IMR-90 (cell line): ENCODE results near the gene NRXN2. TPM values are rescaled to one million over a fixed set of nuclear protein-coding genes. Genes with fewer than 3 reads are reported as not detected.

Experiments
- ATAC-seq: fragments of 200-7000 bp; cut with Tn5 transposase; 2 replicates; pipeline ENCODE4 v1.9.1; 2020; ENCODE audit warnings: low read depth, mild to moderate bottlenecking, moderate library complexity
- BruUV-seq: library from RNA; stranded (reverse); fragments of 400-500 nt; replicated peaks from 2 replicates; lab custom pipeline; 2021; lab: Mats Ljungman, UMichigan
- CTCF ChIA-PET: fragments of 300-600 bp; formaldehyde crosslinking; extraction: SDS; loops from one replicate; lab custom pipeline; 2021; ENCODE audit warnings: antibody characterized with exemption; lab: Yijun Ruan, JAX
- POLR2A ChIA-PET: fragments of 300-600 bp; sonication (Branson Sonifier 250); formaldehyde crosslinking; loops from one replicate; lab custom pipeline; 2022; ENCODE audit warnings: antibody characterized with exemption; ENCODE audit not compliant: unreplicated experiment; lab: Charles Lee
- DNase-seq: peaks from one replicate; pipeline ENCODE4 v3.0.0; 2013
- H2AFZ ChIP-seq: replicated peaks from 2 replicates; pipeline ENCODE3; 2013; ENCODE audit warnings: low read length, mild to moderate bottlenecking; ENCODE audit not compliant: poor library complexity
- H2AK5ac ChIP-seq: 2 replicates; pipeline ENCODE4 v1.6.1; 2013; ENCODE audit warnings: low read depth, low read length, inconsistent platforms
- H2AK9ac ChIP-seq: replicated peaks from 2 replicates; pipeline ENCODE3; 2013; ENCODE audit warnings: mild to moderate bottlenecking, low read depth, low read length, moderate library complexity; ENCODE audit not compliant: poor library complexity
- H2BK120ac ChIP-seq: 2 replicates; pipeline ENCODE4 v1.6.1; 2013; ENCODE audit warnings: low read depth, low read length, inconsistent platforms
- H2BK15ac ChIP-seq: 3 replicates; pipeline ENCODE4 v1.6.1; 2013; ENCODE audit warnings: low read depth, low read length, inconsistent platforms
- H2BK20ac ChIP-seq: 2 replicates; pipeline ENCODE4 v1.6.1; 2013; ENCODE audit warnings: low read depth, mild to moderate bottlenecking, inconsistent platforms, low read length, moderate library complexity
- H2BK5ac ChIP-seq: 2 replicates; pipeline ENCODE4 v1.6.1; 2013; ENCODE audit warnings: mild to moderate bottlenecking, low read depth, low read length, inconsistent platforms; ENCODE audit not compliant: poor library complexity, severe bottlenecking
- H3K14ac ChIP-seq: replicated peaks from 2 replicates; pipeline ENCODE4 v1.6.1; 2013; ENCODE audit warnings: low read depth, low read length, inconsistent platforms
- H3K18ac ChIP-seq: 2 replicates; pipeline ENCODE4 v1.6.1; 2013; ENCODE audit warnings: low read depth, low read length, control low read depth
- H3K23ac ChIP-seq: 2 replicates; pipeline ENCODE4 v1.6.1; 2013; ENCODE audit warnings: low read depth, low read length, inconsistent platforms
- H3K27ac ChIP-seq: 2 replicates; pipeline ENCODE4 v1.5.1; 2013; ENCODE audit warnings: mild to moderate bottlenecking, control low read depth, low read length; ENCODE audit not compliant: insufficient read depth
- H3K27me3 ChIP-seq: 2 replicates; pipeline ENCODE4 v1.6.1; 2013; ENCODE audit warnings: low read length; ENCODE audit not compliant: control insufficient read depth, insufficient read depth
- H3K36me3 ChIP-seq: 2 replicates; pipeline ENCODE4 v1.6.1; 2013; ENCODE audit warnings: low read length, mixed read lengths; ENCODE audit not compliant: control insufficient read depth, insufficient read depth
- H3K4ac ChIP-seq: 2 replicates; pipeline ENCODE4 v1.6.1; 2013; ENCODE audit warnings: low read depth, low read length, inconsistent platforms
- H3K4me1 ChIP-seq: 2 replicates; pipeline ENCODE4 v1.6.1; 2013; ENCODE audit warnings: low read length, mixed read lengths; ENCODE audit not compliant: control insufficient read depth, insufficient read depth
- H3K4me2 ChIP-seq: 2 replicates; pipeline ENCODE4 v1.6.1; 2013; ENCODE audit warnings: low read depth, mild to moderate bottlenecking, control low read depth, low read length, moderate library complexity
- H3K4me3 ChIP-seq: 2 replicates; pipeline ENCODE4 v1.5.1; 2013; ENCODE audit warnings: low read depth, mild to moderate bottlenecking, control low read depth, low read length, moderate library complexity; ENCODE audit not compliant: insufficient read depth
- H3K56ac ChIP-seq: 2 replicates; pipeline ENCODE4 v1.6.1; 2013; ENCODE audit warnings: low read length, inconsistent platforms; ENCODE audit not compliant: insufficient read depth; ENCODE audit errors: extremely low read depth
- H3K79me1 ChIP-seq, 2 experiments: 2 replicates each; pipeline ENCODE4 v1.6.1; 2013; ENCODE audit warnings: low read length in 2 of 2, inconsistent platforms in 1 of 2, low read depth in 1 of 2
- H3K9ac ChIP-seq: 2 replicates; pipeline ENCODE4 v1.6.1; 2013; ENCODE audit warnings: low read depth, low read length, control low read depth
- H3K9me1 ChIP-seq: 2 replicates; pipeline ENCODE4 v1.6.1; 2013; ENCODE audit warnings: low read length, inconsistent platforms; ENCODE audit not compliant: insufficient read depth
- H3K9me3 ChIP-seq: 2 replicates; pipeline ENCODE4 v1.6.1; 2013; ENCODE audit warnings: low read length; ENCODE audit not compliant: control insufficient read depth, insufficient read depth
- H4K20me1 ChIP-seq: 2 replicates; pipeline ENCODE4 v1.6.1; 2013; ENCODE audit warnings: low read length, inconsistent platforms; ENCODE audit not compliant: insufficient read depth
- H4K5ac ChIP-seq: 2 replicates; pipeline ENCODE4 v1.6.1; 2013; ENCODE audit warnings: mild to moderate bottlenecking, low read depth, low read length, control low read depth
- H4K8ac ChIP-seq, 2 experiments: 2 replicates each; pipeline ENCODE4 v1.6.1; 2013; ENCODE audit warnings: low read depth in 2 of 2, low read length in 2 of 2, control low read depth in 1 of 2, inconsistent platforms in 1 of 2
- H4K91ac ChIP-seq: 2 replicates; pipeline ENCODE4 v1.6.1; 2013; ENCODE audit warnings: low read depth, low read length, inconsistent platforms; ENCODE audit not compliant: insufficient read depth
- BHLHE40 ChIP-seq: fragments of 150-350 bp; IDR thresholded peaks from 2 replicates; pipeline ENCODE4 v1.6.1; 2016; ENCODE audit warnings: mild to moderate bottlenecking, low read depth, low read length
- CHD1 ChIP-seq: IDR thresholded peaks from 2 replicates; pipeline ENCODE4 v1.6.1; 2012; ENCODE audit warnings: low read depth, low read length, improper control_type of control experiment
- FOS ChIP-seq: fragments of 150-350 bp; IDR thresholded peaks from 2 replicates; pipeline ENCODE4 v1.6.1; 2016; ENCODE audit warnings: low read depth, low read length
- MAZ ChIP-seq: IDR thresholded peaks from 2 replicates; pipeline ENCODE4 v1.6.1; 2012; ENCODE audit warnings: low read depth, mild to moderate bottlenecking, low read length, improper control_type of control experiment, moderate library complexity, borderline replicate concordance
- MXI1 ChIP-seq: IDR thresholded peaks from 2 replicates; pipeline ENCODE4 v1.6.1; 2012; ENCODE audit warnings: low read depth, mild to moderate bottlenecking, low read length, moderate library complexity, borderline replicate concordance
- NFE2L2 ChIP-seq: fragments of 150-350 bp; IDR thresholded peaks from 2 replicates; pipeline ENCODE4 v1.6.1; 2016; ENCODE audit warnings: low read depth, mild to moderate bottlenecking, low read length
- POLR2A ChIP-seq: IDR thresholded peaks from 2 replicates; pipeline ENCODE4 v1.6.1; 2012; ENCODE audit warnings: mild to moderate bottlenecking, low read depth, low read length
- RCOR1 ChIP-seq: IDR thresholded peaks from 2 replicates; pipeline ENCODE4 v1.6.1; 2012; ENCODE audit warnings: mild to moderate bottlenecking, low read length, improper control_type of control experiment; ENCODE audit not compliant: insufficient replicate concordance
- RFX5 ChIP-seq: IDR thresholded peaks from 2 replicates; pipeline ENCODE4 v1.8.0; 2012; ENCODE audit warnings: low read depth, mild to moderate bottlenecking, low read length, moderate library complexity
- SMC3 ChIP-seq: fragments of 150-350 bp; IDR thresholded peaks from 2 replicates; pipeline ENCODE4 v1.6.1; 2016; ENCODE audit warnings: low read depth, mild to moderate bottlenecking, antibody characterized with exemption, low read length, moderate library complexity
- WGBS, 2 experiments: methylation state at CpG; one replicate each; pipeline versions ENCODE4 v1.1.5 to v1.1.7; 2013; ENCODE audit warnings: missing lambda C conversion rate in 2 of 2; ENCODE audit not compliant: insufficient read length in 1 of 2; ENCODE audit errors: extremely low coverage in 2 of 2; 5-methylcytosine and 5-hydroxymethylcytosine counted together
- dilution Hi-C: fragments of 300-500 bp; cut with HindIII; formaldehyde crosslinking; loops from one replicate; pipeline ENCODE4 v1.14.3; 2018; ENCODE audit warnings: low sequenced_read_pairs; ENCODE audit not compliant: unreplicated experiment
- in situ Hi-C: fragments of 300-500 bp; cut with MboI; formaldehyde crosslinking; loops from 3 replicates; pipeline ENCODE4 v1.14.3; 2019; ENCODE audit warnings: low sequenced_read_pairs, inconsistent platforms, mixed read lengths
- intact Hi-C: fragments of 100-400 bp; cut with micrococcal nuclease; formaldehyde crosslinking; loops from 2 replicates; pipeline ENCODE4 v1.10.0; 2022
- polyA plus RNA-seq, 3 experiments: library from polyadenylated mRNA; depleted of rRNA; stranded (reverse); fragments of >200 nt; gene quantifications; 2 replicates each; pipeline ENCODE4 v1.2.3, GENCODE V29; 2012; ENCODE audit warnings: low replicate concordance in 1 of 3
- total RNA-seq: library from RNA; depleted of rRNA; stranded (reverse); fragments of >200 nt; gene quantifications from 2 replicates; pipeline ENCODE4 v1.2.3, GENCODE V29; 2012
- TF ChIP-seq, protein P1 (sequence below): fragments of 150-350 bp; IDR thresholded peaks from 2 replicates; pipeline ENCODE4 v1.6.1; 2016; ENCODE audit warnings: low read depth, mild to moderate bottlenecking, low read length, moderate library complexity, borderline replicate concordance
- TF ChIP-seq, protein P2 (sequence below): conservative IDR thresholded peaks from 2 replicates; pipeline ENCODE4 v1.5.1; 2012; ENCODE audit warnings: mild to moderate bottlenecking, low read depth, low read length, improper control_type of control experiment

NRXN2 gene
- total and polyA plus RNA-seq, 2 of the 4 experiments (the other 2 are of a cell fraction), result 0.18 to 0.22 TPM

DNA sequence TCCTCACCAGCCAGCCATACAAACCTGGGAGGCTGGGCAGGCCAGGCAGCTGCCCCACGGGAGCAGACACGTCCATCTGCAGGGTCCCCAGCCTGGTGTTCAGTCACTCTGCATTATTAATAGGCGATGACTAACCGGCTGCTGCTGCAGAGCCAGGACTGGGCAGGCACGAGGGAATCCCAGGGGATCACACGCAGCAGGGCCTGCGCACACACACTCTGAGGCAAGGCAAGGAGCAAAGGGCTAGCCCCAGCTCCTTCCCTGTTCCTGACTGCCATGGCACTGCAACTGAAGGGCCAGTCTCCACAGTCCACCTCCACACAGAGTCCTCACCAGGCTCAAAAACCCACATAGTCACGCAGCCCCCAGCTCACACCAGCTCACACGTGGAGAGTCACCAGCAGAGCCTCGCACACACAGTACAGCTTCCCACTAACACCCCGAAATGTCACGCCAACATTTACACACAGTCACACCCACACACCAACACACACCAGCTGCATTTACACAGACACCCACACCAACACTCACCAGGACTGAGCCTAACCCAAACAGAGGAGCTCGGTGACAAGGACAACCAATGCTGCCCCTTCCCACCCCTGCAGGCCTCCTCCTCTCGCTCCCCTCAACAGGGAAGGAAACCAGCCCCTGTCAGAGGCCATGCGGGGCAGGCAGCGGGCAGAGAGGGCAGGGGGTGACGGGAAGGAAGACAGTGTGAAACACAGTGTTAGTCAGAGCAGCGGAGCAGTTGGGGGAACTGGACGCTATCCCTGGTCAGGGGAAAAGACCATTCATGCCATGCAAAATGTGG lies 47.3 kb downstream of the NRXN2 start (continued):
- TF ChIP-seq NFE2L2, result no peak
- TF ChIP-seq FOS, result peak; percentile 59

DNA sequence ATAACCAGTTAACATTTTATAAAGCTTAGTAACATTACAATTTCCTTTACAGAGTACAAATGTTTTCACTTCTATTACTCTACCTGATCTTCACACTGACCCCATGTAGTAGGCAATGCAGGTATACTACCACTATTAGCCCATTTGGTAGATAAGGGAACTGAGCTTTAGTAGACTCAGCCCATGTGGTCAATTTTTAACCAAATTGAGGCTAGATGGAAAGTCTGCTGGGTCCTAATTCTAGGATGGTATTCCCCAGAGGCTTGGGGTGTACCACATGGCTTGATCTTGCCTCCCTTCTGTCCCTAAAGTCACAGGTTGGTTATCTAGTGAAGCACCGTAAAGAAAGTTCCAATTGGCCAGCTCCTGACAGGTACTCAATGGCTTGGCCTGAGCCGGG lies 48.2 kb downstream of the NRXN2 start:
- H2AFZ ChIP-seq, result no peak overlapping the region
- ATAC-seq (no peak), DNase-seq (no peak)
- H3K9me3 ChIP-seq, result peaks cover 5% of the 10 kb centered on the region; the same call in 1 of the 2 replicates
- no peak overlapping the region for H3K56ac ChIP-seq
- H2BK120ac ChIP-seq, result no peak overlapping the region
- H3K27me3 ChIP-seq, result peaks cover 71% of the 10 kb centered on the region
- H3K4ac ChIP-seq, result no peak overlapping the region
- no peak overlapping the region for H4K5ac ChIP-seq
- no peak overlapping the region for H3K27ac ChIP-seq
- H4K8ac ChIP-seq, result no peak overlapping the region
- H2AK5ac ChIP-seq, result no peak overlapping the region
- H3K36me3 ChIP-seq, result no peaks in the 10 kb centered on the region
- H3K23ac ChIP-seq, result no peak overlapping the region
- H3K79me1 ChIP-seq, result no peaks in the 10 kb centered on the region
- intact Hi-C loops, result no loop called here
- H3K4me3 ChIP-seq, result no peak overlapping the region
- H3K9me1 ChIP-seq, result peaks cover 4% of the 10 kb centered on the region; the same call in 1 of the 2 replicates
- dilution Hi-C loops, result no loop called here
- no peak overlapping the region for H3K14ac ChIP-seq
- in situ Hi-C loops, result no loop called here
- no peak overlapping the region for H2BK15ac ChIP-seq
- H4K20me1 ChIP-seq, result no peaks in the 10 kb centered on the region
- H2AK9ac ChIP-seq, result no peak overlapping the region
- H2BK5ac ChIP-seq, result no peak overlapping the region
- no peak overlapping the region for H3K18ac ChIP-seq
- CTCF ChIA-PET, result interaction anchor here (1.2 to 1.4 kb wide), 2 partner anchors 14 kb away, joined by 3 to 5 read pairs; no protein-coding TSS in a partner anchor
- no peak overlapping the region for H3K9ac ChIP-seq
- WGBS, 2 experiments, result 92% methylated on average over 2 of the region's 2 CpGs; no CpG with 5 or more reads in 1 of the 2 experiments
- H3K4me1 ChIP-seq, result peaks cover 8% of the 10 kb centered on the region
- no peak overlapping the region for H3K4me2 ChIP-seq
- POLR2A ChIA-PET, result no interaction called here
- no peak overlapping the region for H2BK20ac ChIP-seq
- BruUV-seq, result no TSS peak
- H4K91ac ChIP-seq, result no peak overlapping the region
- TF ChIP-seq NFE2L2 (no peak), SMC3 (no peak), CHD1 (no peak), RCOR1 (no peak), POLR2A (no peak), RFX5 (no peak), MXI1 (no peak), MAZ (no peak), BHLHE40 (no peak)
- TF ChIP-seq, protein P1, sequence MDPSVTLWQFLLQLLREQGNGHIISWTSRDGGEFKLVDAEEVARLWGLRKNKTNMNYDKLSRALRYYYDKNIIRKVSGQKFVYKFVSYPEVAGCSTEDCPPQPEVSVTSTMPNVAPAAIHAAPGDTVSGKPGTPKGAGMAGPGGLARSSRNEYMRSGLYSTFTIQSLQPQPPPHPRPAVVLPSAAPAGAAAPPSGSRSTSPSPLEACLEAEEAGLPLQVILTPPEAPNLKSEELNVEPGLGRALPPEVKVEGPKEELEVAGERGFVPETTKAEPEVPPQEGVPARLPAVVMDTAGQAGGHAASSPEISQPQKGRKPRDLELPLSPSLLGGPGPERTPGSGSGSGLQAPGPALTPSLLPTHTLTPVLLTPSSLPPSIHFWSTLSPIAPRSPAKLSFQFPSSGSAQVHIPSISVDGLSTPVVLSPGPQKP, result no peak
- TF ChIP-seq, protein P2, sequence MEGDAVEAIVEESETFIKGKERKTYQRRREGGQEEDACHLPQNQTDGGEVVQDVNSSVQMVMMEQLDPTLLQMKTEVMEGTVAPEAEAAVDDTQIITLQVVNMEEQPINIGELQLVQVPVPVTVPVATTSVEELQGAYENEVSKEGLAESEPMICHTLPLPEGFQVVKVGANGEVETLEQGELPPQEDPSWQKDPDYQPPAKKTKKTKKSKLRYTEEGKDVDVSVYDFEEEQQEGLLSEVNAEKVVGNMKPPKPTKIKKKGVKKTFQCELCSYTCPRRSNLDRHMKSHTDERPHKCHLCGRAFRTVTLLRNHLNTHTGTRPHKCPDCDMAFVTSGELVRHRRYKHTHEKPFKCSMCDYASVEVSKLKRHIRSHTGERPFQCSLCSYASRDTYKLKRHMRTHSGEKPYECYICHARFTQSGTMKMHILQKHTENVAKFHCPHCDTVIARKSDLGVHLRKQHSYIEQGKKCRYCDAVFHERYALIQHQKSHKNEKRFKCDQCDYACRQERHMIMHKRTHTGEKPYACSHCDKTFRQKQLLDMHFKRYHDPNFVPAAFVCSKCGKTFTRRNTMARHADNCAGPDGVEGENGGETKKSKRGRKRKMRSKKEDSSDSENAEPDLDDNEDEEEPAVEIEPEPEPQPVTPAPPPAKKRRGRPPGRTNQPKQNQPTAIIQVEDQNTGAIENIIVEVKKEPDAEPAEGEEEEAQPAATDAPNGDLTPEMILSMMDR, result no peak
